Measurements from ENCODE around the gene MTA2.

The MTA2 gene

GRCh38 chr11:62608776-62609175 is 7.1 kb upstream of the MTA2 start:
- no peak for TF ChIP-seq CTCF (IDR thresholded peaks at IDR 0.05; ENCODE audit: control extremely low read depth, extremely low read depth, low read depth, missing control alignments)
- ChIA-PET CTCF (interaction anchor here (1.2 to 5.3 kb wide), 2 partner anchors 16 to 56 kb away, joined by 3 to 50 read pairs; partner anchors contain the start of genes C11orf98, CSKMT and TUT1), POLR2A (interaction anchor here (1.4 kb wide), 1 partner anchor 56 kb away, joined by 6 read pairs; the partner anchor contains the start of genes C11orf98 and CSKMT)

GRCh38 chr11:62607714-62608113 is 6.0 kb upstream of the MTA2 start:
- no peak for DNase-seq (ENCODE audit: extremely low spot score)
- no peak for TF ChIP-seq CTCF (IDR thresholded peaks at IDR 0.05; ENCODE audit: control extremely low read depth, extremely low read depth, low read depth, missing control alignments)
- POLR2A ChIA-PET, result interaction anchor here (0.5 to 1.4 kb wide), 4 partner anchors 16 to 250 kb away, joined by 3 to 8 read pairs (median 4); partner anchors contain the start of genes C11orf98, CSKMT and TUT1
- CTCF ChIA-PET, result interaction anchor here (1.0 to 5.3 kb wide), 2 partner anchors 15 to 179 kb away, joined by 3 to 50 read pairs; partner anchors contain the start of genes TMEM179B and TUT1

More at GRCh38 chr11:62608776-62609175, 7.1 kb upstream of the MTA2 start:
- no peak for DNase-seq (ENCODE audit: extremely low spot score)

- DNase-seq (ENCODE audit: extremely low spot score), result no peak
- ChIA-PET CTCF (interaction anchor here (1.2 to 1.5 kb wide), 3 partner anchors 8 to 16 kb away, joined by 3 to 4 read pairs (median 4); partner anchors contain the start of gene B3GAT3), POLR2A (interaction anchor here (0.6 to 1.8 kb wide), 2 partner anchors 14 to 1659 kb away, joined by 3 to 7 read pairs; partner anchors contain the start of gene TUT1)
- no peak for TF ChIP-seq CTCF (IDR thresholded peaks at IDR 0.05; ENCODE audit: control extremely low read depth, extremely low read depth, low read depth, missing control alignments)
Measured at GRCh38 chr11:62605902-62606301, 4.2 kb upstream of the MTA2 start.

GRCh38 chr11:62605467-62605866 is 3.8 kb upstream of the MTA2 start:
- no peak for TF ChIP-seq CTCF (IDR thresholded peaks at IDR 0.05; ENCODE audit: control extremely low read depth, extremely low read depth, low read depth, missing control alignments)
- ChIA-PET CTCF (interaction anchor here (1.2 to 1.5 kb wide), 3 partner anchors 9 to 16 kb away, joined by 3 to 4 read pairs (median 4); partner anchors contain the start of gene B3GAT3), POLR2A (interaction anchor here (0.6 to 1.8 kb wide), 2 partner anchors 14 to 1660 kb away, joined by 3 to 7 read pairs; partner anchors contain the start of gene TUT1)
- no peak for DNase-seq (ENCODE audit: extremely low spot score)

- ChIA-PET POLR2A (interaction anchor here (0.8 to 1.0 kb wide), 3 partner anchors 13 to 60 kb away, joined by 3 to 4 read pairs (median 3); partner anchors contain the start of genes C11orf98, CSKMT and TUT1), CTCF (interaction anchor here (0.7 to 1.7 kb wide), 6 partner anchors 7 to 180 kb away, joined by 4 to 6 read pairs (median 4); partner anchors contain the start of genes B3GAT3 and ROM1)
- DNase-seq (ENCODE audit: extremely low spot score), result no peak
- TF ChIP-seq CTCF (IDR thresholded peaks at IDR 0.05; ENCODE audit: control extremely low read depth, extremely low read depth, low read depth, missing control alignments), result no peak
Measured at GRCh38 chr11:62604460-62605120, 2.9 kb upstream of the MTA2 start.

GRCh38 chr11:62603776-62604299 is 2.2 kb upstream of the MTA2 start:
- TF ChIP-seq CTCF (IDR thresholded peaks at IDR 0.05; ENCODE audit: control extremely low read depth, extremely low read depth, low read depth, missing control alignments), result no peak
- CTCF ChIA-PET, result interaction anchor here (0.7 to 1.7 kb wide), 5 partner anchors 8 to 179 kb away, joined by 4 to 6 read pairs (median 4); partner anchors contain the start of gene ROM1
- POLR2A ChIA-PET, result interaction anchor here (0.8 to 1.0 kb wide), 3 partner anchors 13 to 61 kb away, joined by 3 to 4 read pairs (median 3); partner anchors contain the start of genes C11orf98, CSKMT and TUT1
- DNase-seq (ENCODE audit: extremely low spot score), result no peak

All from GM10248 (cell line).